Measurements from ENCODE around the gene ARL2. TPM values are rescaled to one million over a fixed set of nuclear protein-coding genes. Genes with fewer than 3 reads are reported as not detected.

Gene ARL2
- total RNA-seq, result 100 to 1,000 TPM; 155 to 207 TPM

- peak; percentile 86 to 87 for TF ChIP-seq CTCF (IDR thresholded peaks at IDR 0.05)
- DNase-seq (ENCODE audit: low spot score), result peak; percentile 90
- Histone ChIP-seq H3K36me3 (peaks cover 6% of the 10 kb centered on the region), H3K4me1 (peaks cover 0 to 27% of the 10 kb centered on the region in 2 donors), H3K9me3 (no peaks in the 10 kb centered on the region), H3K27ac (peak within 1 kb of the TSS; percentile 97 to 100), H3K4me3 (peak within 1 kb of the TSS; percentile 65 to 85), H3K27me3 (no peaks in the 10 kb centered on the region)
Observed at GRCh38 chr11:65013888-65014725, at the start of gene ARL2. Gene ARL2, plus strand, starts transcription at chr11:65014160. Its CDS starts 48 bp downstream, at chr11:65014208.

GRCh38 chr11:64967375-64967774, 46.6 kb upstream of the ARL2 start:
- Histone ChIP-seq H3K27ac (no peak overlapping the region), H3K9me3 (no peaks in the 10 kb centered on the region), H3K4me1 (peaks cover 0 to 11% of the 10 kb centered on the region in 2 donors), H3K36me3 (no peaks in the 10 kb centered on the region), H3K4me3 (no peak overlapping the region), H3K27me3 (no peaks in the 10 kb centered on the region)
- TF ChIP-seq CTCF (IDR thresholded peaks at IDR 0.05), result no peak
- DNase-seq (ENCODE audit: low spot score), result no peak

GRCh38 chr11:64969209-64969608, 44.8 kb upstream of the ARL2 start:
- Histone ChIP-seq H3K27me3 (no peaks in the 10 kb centered on the region), H3K4me1 (peaks cover 0 to 14% of the 10 kb centered on the region in 2 donors), H3K9me3 (no peaks in the 10 kb centered on the region), H3K27ac (no peak overlapping the region), H3K4me3 (no peak overlapping the region), H3K36me3 (no peaks in the 10 kb centered on the region)
- no peak for DNase-seq (ENCODE audit: low spot score)
- no peak for TF ChIP-seq CTCF (IDR thresholded peaks at IDR 0.05)

GRCh38 chr11:64970731-64971151, 43.2 kb upstream of the ARL2 start:
- no peak for DNase-seq (ENCODE audit: low spot score)
- no peak for TF ChIP-seq CTCF (IDR thresholded peaks at IDR 0.05)
- H3K27ac ChIP-seq, result no peak overlapping the region

GRCh38 chr11:64971421-64972233, 42.3 kb upstream of the ARL2 start, which contains the start of gene MAJIN:
Gene MAJIN, minus strand, starts transcription at chr11:64972108. Its CDS starts 12,703 bp downstream, at chr11:64959405.
- no peaks in the 10 kb centered on the region for H3K27me3 ChIP-seq
- peak; percentile 83 for DNase-seq (ENCODE audit: low spot score)

More at GRCh38 chr11:64970731-64971151, 43.2 kb upstream of the ARL2 start:
- Histone ChIP-seq H3K36me3 (no peaks in the 10 kb centered on the region), H3K4me3 (no peak overlapping the region), H3K27me3 (no peaks in the 10 kb centered on the region), H3K9me3 (no peaks in the 10 kb centered on the region), H3K4me1 (peaks cover 0 to 14% of the 10 kb centered on the region in 2 donors)

More at GRCh38 chr11:64971421-64972233, 42.3 kb upstream of the ARL2 start, which contains the start of gene MAJIN:
- Histone ChIP-seq H3K4me3 (peak within 1 kb of the TSS; percentile 23 to 40), H3K9me3 (no peaks in the 10 kb centered on the region), H3K36me3 (no peaks in the 10 kb centered on the region), H3K4me1 (peaks cover 0 to 14% of the 10 kb centered on the region in 2 donors), H3K27ac (no peak within 1 kb of the TSS)
- TF ChIP-seq CTCF (IDR thresholded peaks at IDR 0.05), result no peak
